IPS-20b (cell line): ENCODE data around the gene C3orf22.

ENCODE experiments used
- H3K27ac ChIP-seq: one replicate; pipeline ENCODE4 v1.5.1; 2013; ENCODE audit warnings: low read length
- H3K27me3 ChIP-seq: 2 replicates; pipeline ENCODE4 v1.6.1; 2013; ENCODE audit warnings: mild to moderate bottlenecking, low read length, inconsistent platforms; ENCODE audit not compliant: insufficient read depth
- H3K36me3 ChIP-seq: 2 replicates; pipeline ENCODE4 v1.6.1; 2013; ENCODE audit warnings: low read depth, mild to moderate bottlenecking, inconsistent platforms, low read length, moderate library complexity; ENCODE audit not compliant: insufficient read depth
- H3K4me1 ChIP-seq: 2 replicates; pipeline ENCODE4 v1.6.1; 2013; ENCODE audit warnings: mild to moderate bottlenecking, control low read depth, inconsistent platforms, low read length, moderate library complexity; ENCODE audit not compliant: insufficient read depth
- H3K4me3 ChIP-seq: 2 replicates; pipeline ENCODE4 v1.5.1; 2013; ENCODE audit warnings: mild to moderate bottlenecking, low read length, inconsistent platforms
- H3K9ac ChIP-seq: 2 replicates; pipeline ENCODE4 v1.6.1; 2013; ENCODE audit warnings: low read depth, mild to moderate bottlenecking, inconsistent platforms, low read length, moderate library complexity
- H3K9me3 ChIP-seq: 2 replicates; pipeline ENCODE4 v1.6.1; 2013; ENCODE audit warnings: mild to moderate bottlenecking, low read depth, low read length, inconsistent platforms; ENCODE audit not compliant: insufficient read depth

The C3orf22 gene

DNA sequence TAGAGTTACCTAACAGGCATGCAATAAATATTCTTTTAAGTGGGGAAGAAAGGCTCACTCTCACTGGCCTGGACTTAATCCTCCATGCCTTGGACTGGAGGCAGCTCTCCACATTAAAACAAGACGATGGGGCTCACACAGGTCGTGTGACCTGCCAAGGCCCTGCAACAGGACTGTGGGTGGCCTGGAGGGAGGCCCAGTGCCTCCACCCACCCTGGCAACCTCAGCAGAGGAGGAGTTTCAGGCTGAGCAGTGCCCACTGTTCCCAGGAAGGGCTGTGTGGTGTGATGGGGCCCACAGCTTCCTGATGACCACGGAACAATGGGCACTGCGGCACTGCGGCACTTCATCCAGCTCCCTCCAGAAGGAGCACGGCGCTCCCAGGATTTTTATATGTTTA lies 46.7 kb downstream of the C3orf22 start:
- Histone ChIP-seq H3K4me1 (no peaks in the 10 kb centered on the region), H3K4me3 (no peak overlapping the region), H3K9ac (no peak overlapping the region), H3K27ac (no peak overlapping the region), H3K36me3 (no peaks in the 10 kb centered on the region), H3K27me3 (no peaks in the 10 kb centered on the region), H3K9me3 (no peaks in the 10 kb centered on the region; the same call in 1 of the 2 replicates)

DNA sequence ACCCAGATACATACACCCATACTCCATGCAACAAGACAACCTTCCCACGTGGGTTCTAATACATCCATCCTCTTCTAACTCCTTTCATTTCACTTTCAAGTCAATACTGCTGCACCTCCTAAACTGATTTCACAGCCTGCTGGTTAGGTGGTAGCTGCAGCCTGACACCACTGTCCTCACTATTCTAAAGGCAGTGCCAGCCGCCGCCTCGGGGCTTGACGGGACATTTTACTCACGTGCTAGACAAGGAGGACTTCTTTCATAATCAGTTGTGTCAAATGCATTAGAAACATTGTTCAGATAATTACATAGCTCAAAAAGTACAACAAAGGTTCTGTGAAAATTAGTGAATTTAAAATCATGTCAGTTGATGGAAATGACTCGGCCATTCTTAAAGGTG lies 47.4 kb downstream of the C3orf22 start:
- Histone ChIP-seq H3K27me3 (no peaks in the 10 kb centered on the region), H3K4me1 (no peaks in the 10 kb centered on the region), H3K27ac (no peak overlapping the region), H3K9me3 (no peaks in the 10 kb centered on the region; the same call in 1 of the 2 replicates), H3K4me3 (no peak overlapping the region), H3K9ac (no peak overlapping the region), H3K36me3 (no peaks in the 10 kb centered on the region)

DNA sequence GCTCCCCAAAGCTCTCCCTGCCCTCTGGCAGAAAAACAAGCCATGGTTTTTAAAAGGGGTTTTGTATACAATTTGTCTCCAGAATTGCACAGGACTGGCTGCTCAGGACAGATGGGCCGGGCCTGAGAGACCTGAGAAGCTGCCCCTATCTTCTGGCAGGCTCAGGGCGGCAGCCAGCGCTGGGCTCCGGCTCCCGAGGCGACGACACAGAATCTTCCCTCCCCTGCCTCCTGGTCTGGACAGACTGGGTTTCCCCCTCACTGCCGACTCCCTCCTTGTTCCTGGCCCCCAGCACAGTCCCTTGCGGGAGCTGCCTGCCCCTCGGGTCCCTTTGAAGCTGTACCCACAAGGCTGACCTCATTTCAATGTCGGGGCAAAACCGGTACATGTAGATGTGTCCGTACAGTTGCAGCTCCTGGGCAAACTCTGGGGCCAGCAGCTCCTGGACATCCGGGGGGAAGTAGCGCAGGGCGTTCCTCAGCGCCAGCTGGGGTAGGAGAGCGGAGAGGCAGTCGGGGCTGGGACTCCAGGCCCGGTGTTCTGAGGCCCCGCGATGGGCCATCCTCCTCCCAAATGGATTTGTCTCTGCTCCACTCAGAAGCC lies 48.3 kb downstream of the C3orf22 start:
- H3K36me3 ChIP-seq = no peaks in the 10 kb centered on the region
- no peak overlapping the region for H3K27ac ChIP-seq
- H3K9me3 ChIP-seq = no peaks in the 10 kb centered on the region; the same call in 1 of the 2 replicates
- no peaks in the 10 kb centered on the region for H3K27me3 ChIP-seq
- no peak overlapping the region for H3K4me3 ChIP-seq
- no peak overlapping the region for H3K9ac ChIP-seq
- H3K4me1 ChIP-seq = no peaks in the 10 kb centered on the region

DNA sequence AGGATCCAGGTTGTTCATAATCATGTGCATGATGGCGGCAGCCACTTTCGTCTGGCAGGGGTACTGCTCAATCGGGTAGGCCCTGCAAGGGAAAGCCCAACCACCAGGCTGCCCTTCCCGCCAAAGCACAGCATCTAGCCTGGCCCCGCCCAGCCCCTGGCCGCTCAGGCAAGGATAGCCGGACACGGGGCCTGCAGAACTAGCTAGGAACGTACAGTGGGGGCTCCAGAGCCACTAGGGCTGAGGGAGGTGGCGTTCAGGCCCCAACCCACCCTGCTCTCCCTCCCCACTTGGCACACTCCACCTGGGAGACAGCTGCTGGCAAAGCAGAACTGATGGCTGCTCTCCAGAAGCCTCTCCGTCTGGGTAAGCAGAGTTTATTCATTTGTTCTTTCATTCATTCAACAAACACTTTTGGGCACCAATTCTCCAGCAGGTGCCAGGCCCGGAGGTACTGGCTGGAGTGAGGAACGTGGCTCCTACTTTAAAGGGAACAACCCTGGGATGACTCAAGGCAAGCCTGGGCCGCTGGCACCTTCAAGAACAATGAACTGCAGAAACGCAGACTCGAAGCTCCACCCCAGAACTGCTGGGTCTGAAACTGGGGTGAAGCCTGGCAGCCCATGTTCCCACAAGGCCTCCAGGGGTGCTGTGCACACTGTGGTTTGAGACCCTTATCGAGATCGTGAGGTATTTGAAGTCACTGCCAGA lies 49.0 kb downstream of the C3orf22 start:
- no peaks in the 10 kb centered on the region; the same call in 1 of the 2 replicates for H3K9me3 ChIP-seq
- no peak overlapping the region for H3K27ac ChIP-seq
- no peak overlapping the region for H3K4me3 ChIP-seq
- no peaks in the 10 kb centered on the region for H3K36me3 ChIP-seq
- no peaks in the 10 kb centered on the region for H3K4me1 ChIP-seq
- no peaks in the 10 kb centered on the region for H3K27me3 ChIP-seq
- H3K9ac ChIP-seq = no peak overlapping the region

- no peak overlapping the region for H3K9ac ChIP-seq
- H3K4me1 ChIP-seq = no peaks in the 10 kb centered on the region
- H3K4me3 ChIP-seq = no peak overlapping the region
- H3K9me3 ChIP-seq = no peaks in the 10 kb centered on the region; the same call in 1 of the 2 replicates
- no peaks in the 10 kb centered on the region for H3K36me3 ChIP-seq
- no peaks in the 10 kb centered on the region for H3K27me3 ChIP-seq
- no peak overlapping the region for H3K27ac ChIP-seq
Observed at GRCh38 chr3:126508564-126508964, 50.2 kb downstream of the C3orf22 start.

- Histone ChIP-seq H3K4me3 (no peak overlapping the region), H3K9me3 (no peaks in the 10 kb centered on the region; the same call in 1 of the 2 replicates), H3K36me3 (no peaks in the 10 kb centered on the region), H3K9ac (no peak overlapping the region), H3K27ac (no peak overlapping the region), H3K27me3 (no peaks in the 10 kb centered on the region), H3K4me1 (no peaks in the 10 kb centered on the region)
Observed at GRCh38 chr3:126507886-126508285, 50.8 kb downstream of the C3orf22 start.

DNA sequence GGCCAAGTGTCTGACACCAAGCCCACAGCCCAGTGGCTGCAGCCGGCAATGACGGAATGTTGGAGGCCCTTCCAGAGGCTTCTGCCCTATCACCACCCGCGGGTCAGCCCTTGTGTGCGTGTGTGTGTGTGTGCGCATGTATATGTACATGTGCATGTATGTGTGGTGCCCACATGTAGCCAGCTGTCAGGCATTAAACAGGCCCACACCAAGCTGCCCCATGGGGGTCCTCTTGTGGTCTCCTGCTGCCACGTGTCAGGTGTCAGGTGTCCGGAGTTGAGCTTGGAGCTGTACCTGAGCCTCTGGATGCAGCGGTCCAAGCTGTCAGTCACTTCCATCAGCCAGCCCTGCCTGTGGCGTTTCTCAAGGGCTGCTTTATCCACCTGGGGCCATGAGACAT lies 55.0 kb downstream of the C3orf22 start:
- no peaks in the 10 kb centered on the region for H3K4me1 ChIP-seq
- no peak overlapping the region for H3K27ac ChIP-seq
- H3K27me3 ChIP-seq = no peaks in the 10 kb centered on the region
- H3K36me3 ChIP-seq = no peaks in the 10 kb centered on the region
- no peak overlapping the region for H3K4me3 ChIP-seq
- H3K9me3 ChIP-seq = no peaks in the 10 kb centered on the region
- no peak overlapping the region for H3K9ac ChIP-seq

- no peaks in the 10 kb centered on the region for H3K9me3 ChIP-seq
- H3K27ac ChIP-seq = no peak overlapping the region
- H3K27me3 ChIP-seq = no peaks in the 10 kb centered on the region
- H3K36me3 ChIP-seq = no peaks in the 10 kb centered on the region
- H3K4me1 ChIP-seq = no peaks in the 10 kb centered on the region
- H3K4me3 ChIP-seq = no peak overlapping the region
- no peak overlapping the region for H3K9ac ChIP-seq
Observed at GRCh38 chr3:126502656-126503055, 56.1 kb downstream of the C3orf22 start.

DNA sequence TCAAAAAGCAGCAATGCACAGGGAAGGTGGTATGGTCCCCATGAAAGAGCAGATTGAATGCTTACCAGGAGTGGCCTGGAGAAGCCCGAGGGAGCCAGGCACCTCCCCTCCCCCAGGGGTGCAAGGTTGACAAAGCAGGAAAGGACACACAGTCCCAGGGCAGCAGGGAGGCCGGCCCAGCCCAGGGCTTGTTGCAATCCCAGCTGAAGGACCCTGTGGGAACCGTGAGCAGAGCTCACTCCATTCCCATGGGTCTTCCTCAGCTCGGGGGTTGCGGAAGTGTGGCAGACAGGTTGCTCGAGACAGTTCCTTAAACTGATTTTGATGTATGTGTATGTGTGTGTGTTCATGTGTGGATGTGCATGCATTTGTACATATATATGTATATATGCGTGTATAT lies 57.0 kb downstream of the C3orf22 start:
- no peak overlapping the region for H3K4me3 ChIP-seq
- H3K9me3 ChIP-seq = no peaks in the 10 kb centered on the region
- H3K27me3 ChIP-seq = no peaks in the 10 kb centered on the region
- H3K9ac ChIP-seq = no peak overlapping the region
- H3K4me1 ChIP-seq = no peaks in the 10 kb centered on the region
- no peaks in the 10 kb centered on the region for H3K36me3 ChIP-seq
- H3K27ac ChIP-seq = no peak overlapping the region

- no peak overlapping the region for H3K9ac ChIP-seq
- H3K27ac ChIP-seq = no peak overlapping the region
- H3K9me3 ChIP-seq = no peaks in the 10 kb centered on the region
- no peaks in the 10 kb centered on the region for H3K4me1 ChIP-seq
- no peaks in the 10 kb centered on the region for H3K36me3 ChIP-seq
- H3K4me3 ChIP-seq = no peak overlapping the region
- H3K27me3 ChIP-seq = no peaks in the 10 kb centered on the region
Observed at GRCh38 chr3:126501054-126501453, 57.7 kb downstream of the C3orf22 start.

- Histone ChIP-seq H3K36me3 (no peaks in the 10 kb centered on the region), H3K9me3 (no peaks in the 10 kb centered on the region), H3K27me3 (no peaks in the 10 kb centered on the region), H3K27ac (no peak overlapping the region), H3K4me3 (no peak overlapping the region), H3K9ac (no peak overlapping the region), H3K4me1 (no peaks in the 10 kb centered on the region)
Observed at GRCh38 chr3:126500016-126500415, 58.7 kb downstream of the C3orf22 start.
